Measurements from ENCODE around the gene HACL1.

HACL1 gene

GRCh38 chr3:15601399-15602145 is at the start of gene HACL1, which contains the start of gene BTD:
HACL1 (minus strand) TSS chr3:15601569; CDS start chr3:15601463, 106 bp downstream.
BTD (plus strand) TSS chr3:15601745; CDS start chr3:15635440, 33,695 bp downstream.
- DNase-seq, result no peak

- no peak for DNase-seq
Measured at GRCh38 chr3:15649858-15650257, 48.5 kb upstream of the HACL1 start.

DNA sequence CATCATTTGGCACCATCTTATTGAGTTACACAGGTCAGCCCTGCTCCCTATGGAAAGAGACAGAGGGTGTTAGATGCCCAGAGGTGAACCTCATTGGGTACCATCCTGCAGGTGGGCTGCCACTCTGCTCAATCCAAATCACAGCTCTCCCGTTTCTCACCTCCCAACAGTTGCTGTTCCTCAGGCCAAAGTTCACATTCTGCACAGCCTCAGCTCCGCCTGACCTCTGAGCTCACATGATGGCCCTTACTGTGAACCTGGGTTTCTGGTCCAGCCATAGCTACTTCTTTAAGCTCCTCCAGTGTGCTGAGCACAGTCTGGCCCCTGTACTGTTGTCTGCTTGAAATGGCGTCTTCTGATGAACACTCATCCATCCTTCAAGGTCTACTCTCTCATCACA is 48.0 kb upstream of the HACL1 start:
- DNase-seq, result no peak

GRCh38 chr3:15647611-15648167 is 46.3 kb upstream of the HACL1 start:
- DNase-seq, result peak; percentile 53

DNA sequence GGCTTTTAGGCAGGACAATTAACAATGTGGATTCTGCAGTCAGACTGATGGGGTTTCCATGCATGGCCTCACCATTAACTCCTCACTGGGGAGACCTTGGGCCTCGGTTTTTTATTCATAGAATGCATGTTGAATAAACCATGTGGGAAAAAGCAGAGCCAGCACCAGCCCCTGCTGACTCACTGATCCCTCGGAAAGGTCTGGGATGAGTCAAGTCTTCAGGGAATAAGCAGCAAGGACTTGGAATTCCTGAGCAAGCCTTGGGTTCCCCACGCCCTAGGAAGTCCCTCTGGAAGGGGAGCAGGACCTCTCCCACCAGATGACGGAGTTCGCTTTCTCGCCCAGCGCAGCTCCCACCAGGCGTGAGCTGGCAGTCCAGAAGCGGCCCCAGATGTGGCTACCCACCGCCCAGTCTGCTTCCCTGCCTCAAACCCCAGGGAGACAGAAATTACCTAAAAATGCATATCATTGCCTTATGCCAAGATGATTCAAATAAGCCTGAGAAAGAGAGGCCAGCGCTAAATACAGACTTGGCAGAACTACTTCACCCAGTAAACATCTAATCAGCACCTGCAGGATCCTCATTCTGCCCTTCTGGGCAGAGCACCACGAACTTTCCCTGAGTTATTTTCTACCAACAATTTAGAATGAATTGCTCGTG is 45.6 kb upstream of the HACL1 start:
- no peak for DNase-seq

GRCh38 chr3:15645740-15646501 is 44.6 kb upstream of the HACL1 start:
- DNase-seq, result no peak

GRCh38 chr3:15645246-15645645 is 43.9 kb upstream of the HACL1 start:
- DNase-seq, result no peak

DNA sequence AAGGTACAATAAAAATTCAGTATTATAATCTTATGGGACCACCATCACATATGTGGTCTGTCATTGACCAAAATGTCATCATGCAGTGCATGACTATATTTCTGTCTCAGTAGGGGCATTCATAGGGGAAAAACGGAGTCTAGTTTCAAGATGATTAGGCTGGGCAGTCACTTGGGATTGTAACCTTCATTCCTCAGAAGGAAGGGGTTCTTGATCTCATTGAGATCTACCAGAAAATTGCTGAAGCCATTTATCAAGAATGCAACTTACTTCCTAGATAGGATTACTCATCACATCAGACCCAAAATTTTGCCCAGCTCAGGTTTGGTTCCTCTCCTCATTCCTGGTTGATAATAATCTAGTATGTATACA is 37.5 kb upstream of the HACL1 start:
- no peak for DNase-seq

DNA sequence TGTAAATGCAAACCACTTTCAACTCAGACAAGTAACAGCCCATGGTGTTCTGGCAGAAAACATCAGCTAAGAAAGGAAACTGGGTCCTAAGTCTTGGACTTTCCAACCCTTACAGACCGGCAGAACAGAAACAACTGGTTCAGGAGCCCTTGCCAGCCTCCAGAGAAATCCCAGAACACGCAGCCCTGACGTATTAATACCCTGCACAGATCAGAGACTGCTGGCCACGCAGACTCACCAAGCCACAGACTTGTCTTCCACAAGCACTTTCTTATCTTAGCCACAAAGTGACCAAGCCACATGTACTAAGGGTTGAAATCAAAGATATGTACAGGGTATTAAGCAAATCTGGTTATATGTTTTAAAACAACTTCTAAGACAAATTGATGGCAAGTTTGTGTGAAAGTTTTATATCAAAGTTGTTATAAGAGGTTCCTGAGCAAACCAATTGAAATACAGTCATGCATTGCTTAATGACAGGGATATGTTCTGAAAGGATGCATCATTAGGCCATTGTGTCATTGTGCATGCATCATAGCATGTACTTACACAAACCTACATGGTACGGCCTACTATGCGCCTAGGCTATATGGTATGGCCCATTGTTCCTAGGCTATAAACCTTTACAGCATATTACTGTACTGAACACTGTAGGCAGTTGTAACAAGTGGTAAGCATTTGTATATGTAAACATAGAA is 37.0 kb upstream of the HACL1 start:
- DNase-seq, result no peak

- DNase-seq, result no peak
Measured at GRCh38 chr3:15637131-15637951, 36.0 kb upstream of the HACL1 start.

DNA sequence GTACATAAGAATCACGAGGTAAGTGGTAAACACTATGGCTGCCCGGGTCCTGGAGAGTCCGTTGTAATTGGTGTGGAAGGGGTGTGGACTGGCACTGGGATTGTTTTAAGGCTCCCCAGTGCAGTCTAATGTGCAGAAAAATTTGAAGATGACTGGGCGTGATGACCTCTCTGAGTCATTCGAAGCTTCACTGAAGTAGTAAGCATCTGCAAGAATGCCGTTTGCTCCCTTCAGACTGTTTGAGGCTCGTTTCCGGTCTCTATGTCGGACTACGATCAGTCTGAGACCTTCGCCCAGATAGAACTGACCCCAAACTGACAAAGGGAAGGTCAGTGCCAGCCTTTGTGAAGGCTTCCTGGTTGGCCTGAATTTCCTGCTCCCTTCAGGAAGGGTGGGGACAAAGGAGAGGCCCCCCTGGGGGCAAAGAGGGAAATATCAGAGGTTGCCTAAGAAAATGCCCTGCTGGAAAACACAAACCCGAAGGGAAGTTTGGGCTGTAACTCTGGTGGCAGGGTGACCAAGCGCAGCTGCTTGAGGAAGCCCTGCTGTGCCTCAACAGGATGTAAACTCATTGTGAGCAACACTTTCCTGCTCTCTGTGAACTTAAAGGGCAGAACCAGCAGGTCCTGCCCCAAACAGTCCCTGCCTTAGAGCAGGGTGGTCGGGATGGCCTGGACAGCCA is 34.8 kb upstream of the HACL1 start:
- no peak for DNase-seq

DNA sequence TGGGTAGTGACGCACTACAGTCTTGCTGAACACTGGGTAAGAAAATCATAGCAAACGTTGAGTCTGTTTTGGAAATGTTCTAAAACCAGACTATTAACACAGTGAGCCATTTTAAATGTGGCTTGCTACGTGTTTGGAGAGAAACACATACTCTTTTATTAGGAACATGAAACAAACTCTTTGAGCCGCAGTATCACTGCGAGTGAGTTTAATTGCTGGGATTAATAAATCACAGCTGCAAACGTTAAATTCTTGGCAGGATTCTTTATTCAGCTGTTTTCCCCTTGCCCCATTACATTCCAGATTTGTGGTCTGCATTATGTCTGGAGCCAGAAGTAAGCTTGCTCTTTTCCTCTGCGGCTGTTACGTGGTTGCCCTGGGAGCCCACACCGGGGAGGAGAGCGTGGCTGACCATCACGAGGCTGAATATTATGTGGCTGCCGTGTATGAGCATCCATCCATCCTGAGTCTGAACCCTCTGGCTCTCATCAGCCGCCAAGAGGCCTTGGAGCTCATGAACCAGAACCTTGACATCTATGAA is 33.8 kb upstream of the HACL1 start:
- DNase-seq, result no peak

DNA sequence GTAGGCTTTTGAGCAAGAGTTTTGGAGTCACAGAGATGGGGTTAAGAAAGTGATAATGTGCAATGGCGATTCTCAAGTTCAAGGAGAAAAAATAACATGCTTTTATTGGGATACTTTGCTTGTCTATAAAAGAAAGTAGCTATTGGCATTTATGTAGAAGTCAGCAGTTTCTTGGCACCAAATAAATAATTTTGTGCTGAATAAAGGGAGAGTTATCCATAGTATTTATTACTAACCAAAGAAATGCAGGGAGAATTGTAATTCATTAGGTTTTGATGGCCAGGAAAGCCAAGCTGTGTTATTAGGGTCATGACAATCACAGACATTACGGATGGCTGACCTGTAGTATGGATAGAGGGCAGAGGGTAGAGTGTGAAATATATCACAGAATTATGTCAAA is 33.3 kb upstream of the HACL1 start:
- no peak for DNase-seq

- no peak for DNase-seq
Measured at GRCh38 chr3:15633766-15634598, 32.6 kb upstream of the HACL1 start.

DNA sequence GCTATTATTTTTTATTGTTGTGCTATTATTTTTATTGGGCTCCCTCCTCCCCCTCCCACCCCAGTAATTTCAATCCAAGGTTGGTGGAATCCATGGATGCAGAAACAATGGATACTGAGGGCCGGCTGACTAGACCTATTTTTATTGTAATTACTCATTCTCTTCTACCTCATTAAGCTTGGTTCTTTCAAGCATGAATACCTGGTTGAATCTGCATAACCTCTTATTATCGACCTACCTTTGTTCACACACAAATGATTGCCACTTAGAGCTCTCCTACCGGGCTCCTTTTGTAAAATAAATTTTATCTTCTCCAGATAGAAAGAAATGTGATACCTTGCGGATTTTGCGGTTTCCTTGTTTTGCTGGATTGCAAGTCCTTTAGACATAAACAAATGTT is 31.8 kb upstream of the HACL1 start:
- no peak for DNase-seq

DNA sequence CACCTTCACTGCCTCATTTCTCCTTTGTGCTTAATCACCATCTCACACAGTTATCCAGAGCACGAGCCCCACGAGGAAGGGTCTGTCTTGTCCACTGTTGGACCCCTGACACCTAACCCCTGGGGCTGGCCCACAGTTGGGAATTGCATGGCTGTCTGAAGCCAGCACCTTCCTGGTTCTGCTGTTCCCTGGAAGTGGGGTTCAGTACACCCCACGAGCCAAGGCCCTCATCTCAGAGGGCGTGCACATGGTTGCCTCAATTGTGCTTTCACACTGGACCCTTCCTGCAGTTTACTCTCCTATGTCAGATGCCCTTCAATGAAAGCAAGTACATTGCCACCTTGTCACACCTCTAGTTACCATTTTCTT is 30.8 kb upstream of the HACL1 start:
- DNase-seq, result no peak

DNA sequence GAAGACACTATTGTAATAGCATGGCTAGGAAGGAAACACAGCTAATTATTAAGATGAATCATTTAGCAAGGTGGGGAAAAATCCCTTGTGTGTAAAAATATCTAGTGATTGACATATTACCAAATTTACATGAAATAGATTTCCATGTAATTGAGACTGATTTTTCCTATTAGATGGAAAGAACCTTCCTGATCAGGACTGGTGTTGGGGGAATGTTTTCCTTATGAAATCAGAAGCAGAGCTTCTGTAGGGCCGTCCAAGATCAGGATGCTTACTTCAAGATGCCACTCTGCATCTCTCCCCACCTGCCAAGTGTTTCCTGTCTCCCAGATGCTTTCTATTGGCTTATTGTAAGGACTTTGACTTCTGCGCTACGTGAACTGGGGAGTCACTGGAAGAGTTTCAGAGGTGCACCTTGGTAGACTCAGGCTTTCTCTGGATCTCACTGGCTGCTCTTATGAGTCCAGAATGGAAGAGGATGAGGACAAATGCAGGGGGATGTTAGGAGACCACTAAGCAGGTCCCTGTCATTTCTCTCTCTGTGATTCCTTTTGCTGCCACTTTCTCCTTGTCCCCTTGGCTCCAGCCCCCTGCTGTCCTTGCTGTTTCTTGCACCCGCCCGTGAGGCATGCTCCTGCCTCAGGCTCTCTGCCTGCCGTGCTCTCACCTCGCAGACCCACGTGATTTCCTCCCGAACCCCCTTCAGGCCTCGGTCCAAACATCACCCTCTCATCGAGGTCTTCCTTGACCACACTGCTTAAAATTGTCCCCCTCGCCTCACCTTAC is 30.2 kb upstream of the HACL1 start:
- no peak for DNase-seq

- DNase-seq, result no peak
Measured at GRCh38 chr3:15630646-15631350, 29.4 kb upstream of the HACL1 start.

Measured in KG1 (cell line).